Stimulated activated CD8-positive, alpha-beta memory T cell treated with anti-CD3 and anti-CD28 coated beads, Interleukin-12 subunit alpha, Interleukin-12 subunit beta, amount 100 ng/mL, for 4 hours (primary cell): ENCODE data around the gene OR9I1.

Source experiments
- DNase-seq: peaks from one replicate; pipeline ENCODE4 v3.0.0-alpha.2; 2020; ENCODE audit warnings: low read depth

Gene OR9I1

GRCh38 chr11:58125469-58125868 lies at the start of gene OR9I1:
Gene OR9I1 (minus strand): TSS chr11:58125530. CDS start chr11:58119444, 6,086 bp downstream.
- no peak for DNase-seq

- no peak for DNase-seq
Measured at GRCh38 chr11:58165504-58166106, 40.3 kb upstream of the OR9I1 start.

GRCh38 chr11:58164990-58165389 lies 39.7 kb upstream of the OR9I1 start:
- DNase-seq = no peak

GRCh38 chr11:58164389-58164788 lies 39.1 kb upstream of the OR9I1 start:
- no peak for DNase-seq

- no peak for DNase-seq
Measured at GRCh38 chr11:58152781-58153180, 27.5 kb upstream of the OR9I1 start.

GRCh38 chr11:58142761-58143160 lies 17.4 kb upstream of the OR9I1 start:
- DNase-seq = no peak

- DNase-seq = no peak
Measured at GRCh38 chr11:58135171-58135570, 9.8 kb upstream of the OR9I1 start.

GRCh38 chr11:58134151-58134550 lies 8.8 kb upstream of the OR9I1 start:
- DNase-seq = no peak

GRCh38 chr11:58133309-58134076 lies 8.2 kb upstream of the OR9I1 start:
- no peak for DNase-seq

GRCh38 chr11:58127350-58127749 lies 2.0 kb upstream of the OR9I1 start:
- DNase-seq = no peak

GRCh38 chr11:58121096-58121495 lies 4.2 kb downstream of the OR9I1 start:
- no peak for DNase-seq

- DNase-seq = no peak
Measured at GRCh38 chr11:58097437-58097836, 27.9 kb downstream of the OR9I1 start.

GRCh38 chr11:58086528-58086927 lies 38.8 kb downstream of the OR9I1 start:
- DNase-seq = no peak

- no peak for DNase-seq
Measured at GRCh38 chr11:58075781-58076180, 49.5 kb downstream of the OR9I1 start.

- no peak for DNase-seq
Measured at GRCh38 chr11:58070585-58070984, 54.7 kb downstream of the OR9I1 start.

GRCh38 chr11:58068655-58069054 lies 56.7 kb downstream of the OR9I1 start:
- DNase-seq = no peak

GRCh38 chr11:58067685-58068084 lies 57.6 kb downstream of the OR9I1 start:
- DNase-seq = no peak
